HepG2 (cell line): Measurements from ENCODE around the gene FBF1. TPM values are rescaled to one million over a fixed set of nuclear protein-coding genes. Genes with fewer than 3 reads are reported as not detected.

Source experiments
- ARHGAP35 ChIP-seq: sonication (generic); formaldehyde crosslinking; IDR thresholded peaks from 2 replicates; pipeline ENCODE4 v1.9.0; 2022; ENCODE audit warnings: mild to moderate bottlenecking, inconsistent platforms, moderate library complexity, missing genetic modification reagents, borderline replicate concordance
- CENPT ChIP-seq: sonication (generic); formaldehyde crosslinking; IDR thresholded peaks from 2 replicates; pipeline ENCODE4 v1.8.0; 2022; ENCODE audit warnings: low read depth, mild to moderate bottlenecking, moderate library complexity, missing genetic modification reagents
- DDIT3 ChIP-seq: sonication (generic); formaldehyde crosslinking; IDR thresholded peaks from 2 replicates; pipeline ENCODE4 v1.4.0; 2020; ENCODE audit warnings: mild to moderate bottlenecking, missing genetic modification reagents
- FOSL2 ChIP-seq: sonication (generic); formaldehyde crosslinking; IDR thresholded peaks from 2 replicates; pipeline ENCODE4 v1.4.0; 2020; ENCODE audit warnings: missing genetic modification reagents
- FOXK2 ChIP-seq: fragments of 450-650 bp; IDR thresholded peaks from 2 replicates; pipeline ENCODE4 v1.6.1; 2016
- FOXP4 ChIP-seq: sonication (generic); formaldehyde crosslinking; IDR thresholded peaks from 2 replicates; pipeline ENCODE4 v1.4.0; 2020; ENCODE audit warnings: missing genetic modification reagents
- GTF2F1 ChIP-seq: fragments of 150-350 bp; IDR thresholded peaks from 2 replicates; pipeline ENCODE4 v1.6.1; 2014; ENCODE audit warnings: low read length
- HIVEP1 ChIP-seq: sonication (generic); formaldehyde crosslinking; IDR thresholded peaks from 2 replicates; pipeline ENCODE4 v1.4.0; 2020; ENCODE audit warnings: mild to moderate bottlenecking, missing genetic modification reagents
- HNRNPK ChIP-seq: fragments of 200-400 bp; formaldehyde crosslinking; IDR thresholded peaks from 2 replicates; pipeline ENCODE4 v1.6.1; 2018; ENCODE audit warnings: low read length, low read depth, moderate library complexity, mild to moderate bottlenecking; ENCODE audit not compliant: poor library complexity, severe bottlenecking
- MED13 ChIP-seq: sonication (generic); formaldehyde crosslinking; IDR thresholded peaks from 2 replicates; pipeline ENCODE4 v1.5.0; 2020; ENCODE audit warnings: missing genetic modification reagents
- MTF2 ChIP-seq: sonication (generic); formaldehyde crosslinking; IDR thresholded peaks from 2 replicates; pipeline ENCODE4 v1.5.0; 2020; ENCODE audit warnings: missing genetic modification reagents, borderline replicate concordance
- NFE2 ChIP-seq: sonication (generic); formaldehyde crosslinking; IDR thresholded peaks from 2 replicates; pipeline ENCODE4 v1.4.0; 2020; ENCODE audit warnings: missing genetic modification reagents
- PAF1 ChIP-seq: IDR thresholded peaks from 2 replicates; pipeline ENCODE4 v1.6.1; 2016; ENCODE audit warnings: missing genetic modification reagents, missing compliant biosample characterization
- PRPF4 ChIP-seq: fragments of 200-400 bp; formaldehyde crosslinking; IDR thresholded peaks from 2 replicates; pipeline ENCODE4 v1.6.1; 2016; ENCODE audit warnings: low read length, low read depth; ENCODE audit not compliant: poor library complexity, severe bottlenecking
- RELA ChIP-seq: sonication (generic); formaldehyde crosslinking; IDR thresholded peaks from 2 replicates; pipeline ENCODE4 v1.4.0; 2020; ENCODE audit warnings: missing genetic modification reagents
- SSRP1 ChIP-seq: IDR thresholded peaks from 2 replicates; pipeline ENCODE4 v1.6.1; 2016; ENCODE audit warnings: control low read depth
- ZBTB14 ChIP-seq: sonication (generic); formaldehyde crosslinking; IDR thresholded peaks from 2 replicates; pipeline ENCODE4 v1.4.0; 2020; ENCODE audit warnings: missing genetic modification reagents
- ZBTB34 ChIP-seq: sonication (generic); formaldehyde crosslinking; IDR thresholded peaks from 2 replicates; pipeline ENCODE4 v1.8.0; 2022; ENCODE audit warnings: mild to moderate bottlenecking, missing genetic modification reagents
- ZMAT5 ChIP-seq: sonication (generic); formaldehyde crosslinking; IDR thresholded peaks from 2 replicates; pipeline ENCODE4 v1.5.0; 2020; ENCODE audit warnings: mild to moderate bottlenecking, low read depth, missing genetic modification reagents, borderline replicate concordance
- ZNF430 ChIP-seq: sonication (generic); formaldehyde crosslinking; IDR thresholded peaks from 2 replicates; pipeline ENCODE4 v1.9.0; 2021; ENCODE audit warnings: mild to moderate bottlenecking, missing genetic modification reagents
- ZNF572 ChIP-seq: sonication (generic); formaldehyde crosslinking; IDR thresholded peaks from 2 replicates; pipeline ENCODE4 v1.5.1; 2020; ENCODE audit warnings: mild to moderate bottlenecking, missing genetic modification reagents
- ZNF597 ChIP-seq: sonication (generic); formaldehyde crosslinking; IDR thresholded peaks from 2 replicates; pipeline ENCODE4 v1.5.0; 2020; ENCODE audit warnings: missing genetic modification reagents
- ZNF674 ChIP-seq: sonication (generic); formaldehyde crosslinking; IDR thresholded peaks from 2 replicates; pipeline ENCODE4 v1.5.0; 2020; ENCODE audit warnings: low read depth, mild to moderate bottlenecking, missing genetic modification reagents
- ZNF773 ChIP-seq: sonication (generic); formaldehyde crosslinking; IDR thresholded peaks from 2 replicates; pipeline ENCODE4 v1.4.0; 2020; ENCODE audit warnings: missing genetic modification reagents, borderline replicate concordance
- ZNF839 ChIP-seq: sonication (generic); formaldehyde crosslinking; IDR thresholded peaks from 2 replicates; pipeline ENCODE4 v1.4.0; 2020; ENCODE audit warnings: missing genetic modification reagents, mild to moderate bottlenecking, borderline replicate concordance
- polyA plus RNA-seq, 8 experiments: library from polyadenylated mRNA; depleted of rRNA in 3 of 8; stranded (reverse) in 7 of 8; unstranded in 1 of 8; fragments of >200 nt; fragmentation: Illumina TruSeq in 4 of 8; extraction: Trizol in 4 of 8; gene quantifications; 2 replicates each; pipeline versions ENCODE4 v1.2.1 to v1.2.3, GENCODE V29; 2011 to 2016; ENCODE audit warnings: low read depth in 4 of 8, missing spikeins in 1 of 8, mixed read lengths in 1 of 8; ENCODE audit not compliant: insufficient read depth in 1 of 8
- total RNA-seq, 5 experiments: library from RNA; depleted of rRNA; stranded (reverse); fragments of >200 nt; fragmentation: Illumina TruSeq; extraction: Trizol; gene quantifications; 2 replicates each; pipeline ENCODE4 v1.2.3, GENCODE V29; 2016; ENCODE audit warnings: low read depth in 1 of 5

FBF1 gene
- total and polyA plus RNA-seq, 2 of the 13 experiments (the other 11 are each of a cell fraction or from before 2014, with no cell fraction given) = 2.4 to 8.1 TPM

GRCh38 chr17:75875182-75875939 is 65.5 kb downstream of the FBF1 start (continued):
- TF ChIP-seq ZBTB14 (CRISPR knock-in tag) (no peak), HIVEP1 (CRISPR knock-in tag) (no peak), ZNF430 (CRISPR knock-in tag) (no peak), PRPF4 (no peak), HNRNPK (peak; percentile 5), RELA (CRISPR knock-in tag) (0 out of 2 replicates have a peak, but pooled peaks have one; percentile 13), ZNF839 (CRISPR knock-in tag) (no peak), MED13 (CRISPR knock-in tag) (no peak), FOXP4 (no peak), PAF1 (CRISPR knock-in tag) (peak; percentile 26), ZBTB34 (no peak), FOXK2 (no peak), ZNF674 (CRISPR knock-in tag) (no peak), ZNF572 (peak; percentile 54; the same call in 1 of the 2 replicates), ZNF773 (CRISPR knock-in tag) (no peak), MTF2 (CRISPR knock-in tag) (no peak), ARHGAP35 (CRISPR knock-in tag) (no peak), ZMAT5 (CRISPR knock-in tag) (no peak), DDIT3 (CRISPR knock-in tag) (no peak), NFE2 (CRISPR knock-in tag) (no peak), ZNF597 (CRISPR knock-in tag) (no peak), GTF2F1 (no peak), FOSL2 (CRISPR knock-in tag) (no peak), SSRP1 (peak; percentile 70), CENPT (no peak)
